Progenitor cell of endocrine pancreas (in vitro differentiated cells): ENCODE results near the gene TRPC4AP. TPM values are rescaled to one million over a fixed set of nuclear protein-coding genes. Genes with fewer than 3 reads are reported as not detected.

ENCODE experiments used
- DNase-seq: peaks from one replicate; pipeline ENCODE4 v3.0.0; 2021; ENCODE audit warnings: low spot score; ENCODE audit not compliant: unreplicated experiment
- H3K27ac Mint-ChIP-seq: 2 replicates; pipeline ENCODE4 v1.8.0; 2021; ENCODE audit warnings: mild to moderate bottlenecking, moderate library complexity, mixed read lengths
- H3K27me3 Mint-ChIP-seq: 2 replicates; pipeline ENCODE4 v1.8.0; 2021; ENCODE audit warnings: mixed read lengths
- H3K36me3 Mint-ChIP-seq: 2 replicates; pipeline ENCODE4 v1.8.0; 2022; ENCODE audit warnings: mixed read lengths; ENCODE audit not compliant: insufficient read depth
- H3K4me1 Mint-ChIP-seq: 2 replicates; pipeline ENCODE4 v1.8.0; 2021; ENCODE audit warnings: low read depth, mixed read lengths
- H3K4me3 Mint-ChIP-seq: 2 replicates; pipeline ENCODE4 v1.8.0; 2021; ENCODE audit warnings: low read depth, mild to moderate bottlenecking, moderate library complexity, mixed read lengths
- H3K9me3 Mint-ChIP-seq: 2 replicates; pipeline ENCODE4 v1.8.0; 2021; ENCODE audit warnings: low read depth, mixed read lengths
- total RNA-seq: library from RNA; stranded (reverse); gene quantifications from 2 replicates; pipeline ENCODE4 v1.2.1, GENCODE V29; 2021
- TF ChIP-seq, protein P1 (sequence below): fragments of 200-600 bp; sonication (generic); IDR thresholded peaks from one replicate; pipeline ENCODE4 v1.5.0; 2021; ENCODE audit warnings: antibody characterized with exemption, mild to moderate bottlenecking; ENCODE audit not compliant: unreplicated experiment

The TRPC4AP gene
- total RNA-seq, 1 donor from 2014 or later, result 122 TPM

DNA sequence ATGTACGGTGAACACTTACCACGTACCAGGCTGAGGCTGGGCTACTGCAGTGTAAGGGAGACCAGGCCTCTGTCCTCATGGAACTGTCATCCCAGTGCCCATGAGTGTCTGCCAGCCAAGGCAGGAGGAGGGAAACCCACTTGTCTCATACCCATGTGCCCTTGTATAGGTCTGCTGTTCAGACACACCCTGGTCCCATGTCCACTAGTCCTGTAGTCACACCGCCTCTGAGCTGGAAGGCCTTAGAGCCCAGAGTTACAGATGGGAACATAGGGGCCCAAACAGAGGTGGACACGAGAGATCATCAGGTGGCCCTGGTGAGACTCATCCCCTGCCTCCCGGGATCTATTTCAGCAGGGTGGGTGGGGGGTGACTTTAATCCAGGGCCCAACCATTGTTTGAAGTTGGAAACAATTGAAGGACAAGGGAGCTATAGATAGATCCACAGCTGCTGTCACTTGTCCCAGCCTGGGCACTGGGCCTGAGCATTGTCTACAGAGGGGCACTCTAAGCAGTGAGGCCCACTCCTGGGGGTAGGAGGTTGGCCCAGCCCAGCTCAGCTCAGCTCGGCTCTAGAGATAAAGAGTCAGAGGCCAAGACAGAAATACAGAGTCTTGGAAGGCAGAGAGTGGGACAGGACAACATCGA, 122.3 kb downstream of the TRPC4AP start:
- no peak for DNase-seq

DNA sequence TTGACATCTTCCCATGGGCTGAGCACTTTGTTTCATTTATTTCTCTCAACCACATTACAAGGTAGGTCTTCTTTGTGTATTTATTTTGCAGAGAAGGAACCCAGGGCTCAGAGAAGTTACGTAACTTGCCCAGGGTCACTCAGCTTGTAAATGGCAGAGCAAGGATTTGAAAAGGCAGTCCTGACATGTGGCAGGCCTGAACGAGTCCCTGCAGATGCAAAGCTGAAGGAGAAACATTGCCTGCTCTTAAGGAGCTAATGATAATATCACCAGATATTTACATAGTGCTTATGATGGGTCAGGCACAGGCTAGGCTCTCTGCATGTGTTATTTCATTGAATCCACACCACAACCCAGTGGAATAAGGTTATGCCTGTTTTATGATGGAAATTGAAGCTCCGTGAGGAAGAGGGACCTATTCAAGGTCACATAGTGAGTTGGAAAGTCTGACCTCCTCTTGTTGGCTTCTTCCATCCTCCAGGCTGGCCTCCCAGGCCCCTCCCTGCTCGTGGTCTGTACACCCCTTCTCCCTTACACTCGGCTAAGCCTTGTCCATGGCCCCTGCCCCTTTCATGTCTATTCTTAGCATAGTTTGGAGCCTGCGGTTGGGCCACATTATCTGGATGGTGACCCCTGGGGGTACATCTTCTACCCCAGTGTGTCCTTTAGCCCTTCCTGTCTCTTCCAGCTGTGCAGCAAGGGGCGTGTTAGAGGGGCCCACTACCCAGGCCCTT, 124.4 kb downstream of the TRPC4AP start:
- TF ChIP-seq, protein P1, sequence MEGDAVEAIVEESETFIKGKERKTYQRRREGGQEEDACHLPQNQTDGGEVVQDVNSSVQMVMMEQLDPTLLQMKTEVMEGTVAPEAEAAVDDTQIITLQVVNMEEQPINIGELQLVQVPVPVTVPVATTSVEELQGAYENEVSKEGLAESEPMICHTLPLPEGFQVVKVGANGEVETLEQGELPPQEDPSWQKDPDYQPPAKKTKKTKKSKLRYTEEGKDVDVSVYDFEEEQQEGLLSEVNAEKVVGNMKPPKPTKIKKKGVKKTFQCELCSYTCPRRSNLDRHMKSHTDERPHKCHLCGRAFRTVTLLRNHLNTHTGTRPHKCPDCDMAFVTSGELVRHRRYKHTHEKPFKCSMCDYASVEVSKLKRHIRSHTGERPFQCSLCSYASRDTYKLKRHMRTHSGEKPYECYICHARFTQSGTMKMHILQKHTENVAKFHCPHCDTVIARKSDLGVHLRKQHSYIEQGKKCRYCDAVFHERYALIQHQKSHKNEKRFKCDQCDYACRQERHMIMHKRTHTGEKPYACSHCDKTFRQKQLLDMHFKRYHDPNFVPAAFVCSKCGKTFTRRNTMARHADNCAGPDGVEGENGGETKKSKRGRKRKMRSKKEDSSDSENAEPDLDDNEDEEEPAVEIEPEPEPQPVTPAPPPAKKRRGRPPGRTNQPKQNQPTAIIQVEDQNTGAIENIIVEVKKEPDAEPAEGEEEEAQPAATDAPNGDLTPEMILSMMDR, result no peak

More for the DNA sequence above, 122.3 kb downstream of the TRPC4AP start:
- Mint-ChIP-seq H3K27me3 (peaks cover 15% of the 10 kb centered on the region), H3K4me1 (no peaks in the 10 kb centered on the region), H3K9me3 (no peaks in the 10 kb centered on the region), H3K4me3 (no peak overlapping the region), H3K36me3 (no peaks in the 10 kb centered on the region), H3K27ac (no peak overlapping the region)
- TF ChIP-seq, protein P1, result no peak

DNA sequence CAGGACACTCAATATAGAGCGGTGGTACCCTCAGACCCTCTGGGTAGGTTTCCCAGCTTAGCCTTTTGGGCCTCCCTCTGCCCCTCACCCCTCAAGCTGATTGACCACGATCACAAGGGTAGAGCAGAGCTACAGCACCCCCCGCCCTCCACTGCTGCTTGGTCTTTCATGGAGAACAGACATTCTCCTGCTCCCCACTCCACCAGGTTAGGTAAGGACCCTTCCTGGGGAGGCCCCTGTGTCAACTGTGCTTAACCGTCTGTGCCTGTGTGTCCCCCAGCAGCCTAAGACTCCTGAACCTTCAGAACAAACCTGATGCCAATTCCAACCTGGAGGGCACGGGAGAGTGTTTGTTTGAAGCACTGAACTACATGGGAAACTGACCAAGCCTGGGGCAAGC, 125.2 kb downstream of the TRPC4AP start:
- no peak overlapping the region for H3K4me3 Mint-ChIP-seq
- no peak overlapping the region for H3K27ac Mint-ChIP-seq
- no peaks in the 10 kb centered on the region for H3K36me3 Mint-ChIP-seq
- TF ChIP-seq, protein P1, result no peak
- DNase-seq, result no peak
- H3K27me3 Mint-ChIP-seq, result peaks cover 5% of the 10 kb centered on the region
- H3K9me3 Mint-ChIP-seq, result no peaks in the 10 kb centered on the region
- H3K4me1 Mint-ChIP-seq, result no peaks in the 10 kb centered on the region

More for the DNA sequence above, 124.4 kb downstream of the TRPC4AP start:
- Mint-ChIP-seq H3K4me1 (no peaks in the 10 kb centered on the region), H3K27ac (no peak overlapping the region), H3K27me3 (peaks cover 8% of the 10 kb centered on the region), H3K9me3 (no peaks in the 10 kb centered on the region), H3K36me3 (no peaks in the 10 kb centered on the region), H3K4me3 (no peak overlapping the region)
- DNase-seq, result no peak

DNA sequence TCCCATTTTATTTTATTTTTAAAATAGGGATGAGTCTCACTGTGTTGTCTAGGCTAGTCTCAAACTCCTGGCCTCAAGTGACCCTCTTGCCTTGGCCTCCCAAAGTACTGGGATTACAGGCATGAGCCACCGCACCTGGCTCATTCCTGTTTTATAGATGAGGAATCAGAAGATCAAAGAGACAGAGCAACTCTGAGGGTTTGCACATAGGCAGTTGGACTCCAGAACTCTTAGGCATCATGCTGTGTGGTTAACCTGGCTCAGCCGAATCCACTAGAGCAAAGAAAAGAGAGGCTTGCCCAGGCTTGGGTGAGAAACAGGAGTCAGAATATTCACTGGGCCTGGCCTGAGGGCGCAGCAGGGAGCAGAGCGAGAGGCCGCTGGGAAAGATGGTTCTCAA, 127.6 kb downstream of the TRPC4AP start:
- Mint-ChIP-seq H3K36me3 (no peaks in the 10 kb centered on the region), H3K9me3 (no peaks in the 10 kb centered on the region), H3K27ac (no peak overlapping the region), H3K27me3 (no peaks in the 10 kb centered on the region), H3K4me1 (no peaks in the 10 kb centered on the region), H3K4me3 (no peak overlapping the region)
- no peak for DNase-seq
- TF ChIP-seq, protein P1, result no peak

DNA sequence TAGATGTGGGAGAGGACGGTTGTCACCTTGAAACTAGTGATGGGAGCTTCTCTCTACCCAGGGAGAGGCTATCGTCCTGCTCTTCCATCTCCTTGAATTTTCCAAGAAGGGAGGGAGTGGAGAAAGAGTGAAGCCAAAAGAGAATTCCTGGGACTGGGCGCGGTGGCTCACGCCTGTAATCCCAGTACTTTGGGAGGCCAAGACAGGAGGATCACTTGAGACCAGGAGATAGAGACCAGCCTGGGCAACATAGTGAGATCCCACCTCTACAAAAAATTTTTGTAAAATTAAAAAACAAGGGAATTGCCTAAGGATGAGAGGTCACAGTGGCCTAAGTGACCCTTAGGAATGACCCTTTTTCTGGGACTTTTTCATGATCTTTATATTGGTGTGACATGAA, 128.1 kb downstream of the TRPC4AP start:
- Mint-ChIP-seq H3K9me3 (no peaks in the 10 kb centered on the region), H3K36me3 (no peaks in the 10 kb centered on the region), H3K27me3 (no peaks in the 10 kb centered on the region), H3K4me1 (no peaks in the 10 kb centered on the region), H3K27ac (no peak overlapping the region), H3K4me3 (no peak overlapping the region)
- TF ChIP-seq, protein P1, result no peak
- no peak for DNase-seq
